Trophoblast cell (in vitro differentiated cells and primary cell): Measurements from ENCODE around the gene ELF3.
"Not testable (repeated sequence)": the region's sequence is repeated elsewhere in the genome, so short reads cannot be mapped to it uniquely, and the experiment has no call there.

Experiments used
- DNase-seq, 2 donors: peaks; one replicate each; pipeline ENCODE4 v3.0.0-alpha.2; 2016
- H2AFZ ChIP-seq: 2 replicates; pipeline ENCODE4 v1.6.1; 2013; ENCODE audit warnings: low read length, moderate library complexity, mild to moderate bottlenecking; ENCODE audit not compliant: insufficient read depth, poor library complexity
- H2AK5ac ChIP-seq: 2 replicates; pipeline ENCODE4 v1.6.1; 2013; ENCODE audit warnings: mild to moderate bottlenecking, low read length
- H2BK120ac ChIP-seq: 2 replicates; pipeline ENCODE4 v1.6.1; 2013; ENCODE audit warnings: low read length, mild to moderate bottlenecking, moderate library complexity; ENCODE audit not compliant: insufficient read depth, poor library complexity
- H2BK12ac ChIP-seq: 2 replicates; pipeline ENCODE4 v1.6.1; 2013; ENCODE audit warnings: mild to moderate bottlenecking, low read length, moderate library complexity
- H2BK5ac ChIP-seq: 2 replicates; pipeline ENCODE4 v1.6.1; 2013; ENCODE audit warnings: low read length, low read depth, moderate library complexity, mild to moderate bottlenecking; ENCODE audit not compliant: poor library complexity
- H3K14ac ChIP-seq: 2 replicates; pipeline ENCODE4 v1.6.1; 2013; ENCODE audit warnings: mild to moderate bottlenecking, low read length
- H3K18ac ChIP-seq: 2 replicates; pipeline ENCODE4 v1.6.1; 2013; ENCODE audit warnings: mild to moderate bottlenecking, low read length
- H3K23ac ChIP-seq: 2 replicates; pipeline ENCODE4 v1.6.1; 2013; ENCODE audit warnings: low read length
- H3K27ac ChIP-seq: 2 replicates; pipeline ENCODE4 v1.5.1; 2013; ENCODE audit warnings: low read depth, mild to moderate bottlenecking, inconsistent platforms, low read length, moderate library complexity
- H3K27me3 ChIP-seq: 2 replicates; pipeline ENCODE4 v1.6.1; 2013; ENCODE audit warnings: inconsistent platforms, mild to moderate bottlenecking, low read length, moderate library complexity; ENCODE audit not compliant: insufficient read depth
- H3K36me3 ChIP-seq, 2 experiments: 1 replicate in 1 of 2; 2 replicates in 1 of 2; pipeline ENCODE4 v1.6.1; 2013; ENCODE audit warnings: low read length in 2 of 2, mild to moderate bottlenecking in 2 of 2, moderate library complexity in 1 of 2; ENCODE audit not compliant: insufficient read depth in 2 of 2, control insufficient read depth in 1 of 2
- H3K4ac ChIP-seq: 2 replicates; pipeline ENCODE4 v1.6.1; 2013; ENCODE audit warnings: low read depth, mild to moderate bottlenecking, low read length, moderate library complexity
- H3K4me1 ChIP-seq, 2 experiments: 1 replicate in 1 of 2; 2 replicates in 1 of 2; pipeline ENCODE4 v1.6.1; 2013; ENCODE audit warnings: low read length in 2 of 2, mild to moderate bottlenecking in 2 of 2, moderate library complexity in 1 of 2; ENCODE audit not compliant: insufficient read depth in 2 of 2, control insufficient read depth in 1 of 2
- H3K4me2 ChIP-seq: 2 replicates; pipeline ENCODE4 v1.6.1; 2013; ENCODE audit warnings: inconsistent platforms, mild to moderate bottlenecking, low read length, moderate library complexity
- H3K4me3 ChIP-seq: 2 replicates; pipeline ENCODE4 v1.5.1; 2013; ENCODE audit warnings: mild to moderate bottlenecking, low read depth, low read length, inconsistent platforms
- H3K79me1 ChIP-seq: one replicate; pipeline ENCODE4 v1.6.1; 2013; ENCODE audit warnings: low read length
- H3K79me2 ChIP-seq: 2 replicates; pipeline ENCODE4 v1.6.1; 2013; ENCODE audit warnings: low read length, mild to moderate bottlenecking; ENCODE audit not compliant: control insufficient read depth, insufficient read depth, poor library complexity
- H3K9ac ChIP-seq: 2 replicates; pipeline ENCODE4 v1.6.1; 2013; ENCODE audit warnings: mild to moderate bottlenecking, low read length
- H3K9me3 ChIP-seq: 2 replicates; pipeline ENCODE4 v1.6.1; 2013; ENCODE audit warnings: low read depth, mild to moderate bottlenecking, control low read depth, inconsistent platforms, low read length; ENCODE audit not compliant: insufficient read depth
- H4K12ac ChIP-seq: 2 replicates; pipeline ENCODE4 v1.6.1; 2013; ENCODE audit warnings: low read depth, mild to moderate bottlenecking, low read length, moderate library complexity
- H4K8ac ChIP-seq: 2 replicates; pipeline ENCODE4 v1.6.1; 2013; ENCODE audit warnings: low read depth, mild to moderate bottlenecking, low read length, moderate library complexity
- H4K91ac ChIP-seq: one replicate; pipeline ENCODE4 v1.6.1; 2013; ENCODE audit warnings: low read depth, mild to moderate bottlenecking, low read length, moderate library complexity
- WGBS: extraction: QIAGEN DNeasy Blood & Tissue Kit; methylation state at CpG from one replicate; pipeline ENCODE4 v1.1.7; 2013; ENCODE audit warnings: missing lambda C conversion rate; ENCODE audit not compliant: insufficient read length, insufficient coverage; ENCODE audit errors: extremely low coverage; 5-methylcytosine and 5-hydroxymethylcytosine counted together

Gene ELF3

DNA sequence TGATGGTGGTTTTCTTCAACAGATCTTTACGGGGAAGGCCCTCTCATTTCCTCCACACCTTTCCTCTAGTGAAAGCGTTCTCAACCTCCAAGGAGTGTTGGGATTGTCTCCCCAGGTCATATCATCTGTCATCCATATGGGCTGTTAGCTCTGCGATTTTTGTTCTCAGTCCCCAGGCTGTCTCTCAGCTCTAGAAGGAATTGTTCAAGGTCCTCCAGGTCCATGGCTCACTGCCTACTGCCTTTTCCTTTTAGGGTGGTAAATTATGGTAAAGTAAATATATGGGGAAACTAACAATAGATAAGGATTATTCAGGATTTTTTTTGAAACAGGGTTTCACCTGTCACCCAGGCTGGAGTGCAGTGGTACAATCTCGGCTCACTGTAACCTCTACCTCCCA, 37.6 kb downstream of the ELF3 start:
- H3K79me1 ChIP-seq = no peaks in the 10 kb centered on the region
- H2AFZ ChIP-seq = no peak overlapping the region
- no peak overlapping the region for H2BK120ac ChIP-seq
- peaks cover 7 to 14% of the 10 kb centered on the region in 2 experiments for H3K4me1 ChIP-seq
- no peak overlapping the region for H3K23ac ChIP-seq
- H3K9ac ChIP-seq = no peak overlapping the region
- no peaks in the 10 kb centered on the region for H3K27me3 ChIP-seq
- no peak overlapping the region for H3K14ac ChIP-seq
- H3K36me3 ChIP-seq = no peaks in the 10 kb centered on the region
- WGBS = no CpG with 5 or more reads among the region's 4 CpGs
- no peak overlapping the region for H3K4ac ChIP-seq
- H4K12ac ChIP-seq = no peak overlapping the region
- no peaks in the 10 kb centered on the region for H3K79me2 ChIP-seq
- H3K9me3 ChIP-seq = no peaks in the 10 kb centered on the region
- DNase-seq = no peak
- H2BK12ac ChIP-seq = no peak overlapping the region
- H3K4me2 ChIP-seq = no peak overlapping the region
- no peak overlapping the region for H4K8ac ChIP-seq
- no peak overlapping the region for H2AK5ac ChIP-seq
- H4K91ac ChIP-seq = no peak overlapping the region
- H2BK5ac ChIP-seq = no peak overlapping the region
- no peak overlapping the region for H3K27ac ChIP-seq
- H3K4me3 ChIP-seq = no peak overlapping the region
- no peak overlapping the region for H3K18ac ChIP-seq

DNA sequence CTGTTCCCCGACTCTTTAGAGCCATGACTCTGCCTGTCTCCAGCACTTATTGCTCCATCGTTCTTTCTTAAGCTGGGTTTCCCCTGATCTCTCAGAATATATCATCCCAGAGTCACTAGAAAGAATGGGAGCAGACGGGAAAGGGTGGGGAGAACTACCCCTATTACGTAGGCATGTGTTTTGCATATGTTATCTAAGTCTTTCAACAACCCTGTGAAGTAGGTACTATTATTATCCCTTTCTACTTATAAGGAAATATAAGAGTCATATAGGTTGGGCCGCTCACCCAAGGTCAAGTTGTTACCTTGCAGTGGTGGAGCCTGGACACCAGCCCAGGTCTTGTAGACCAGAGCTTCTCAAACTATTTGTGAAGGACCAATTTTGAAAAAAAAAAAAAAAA, 38.7 kb downstream of the ELF3 start:
- H4K91ac ChIP-seq = no peak overlapping the region
- DNase-seq = peak in 1 of 2 donors; percentile 31
- H3K27ac ChIP-seq = no peak overlapping the region
- H3K4me2 ChIP-seq = no peak overlapping the region
- no peaks in the 10 kb centered on the region for H3K36me3 ChIP-seq
- H2BK120ac ChIP-seq = no peak overlapping the region
- H2BK12ac ChIP-seq = no peak overlapping the region
- H3K79me2 ChIP-seq = no peaks in the 10 kb centered on the region
- H3K23ac ChIP-seq = no peak overlapping the region
- no peak overlapping the region for H2AFZ ChIP-seq
- no peak overlapping the region for H3K4me3 ChIP-seq
- no peaks in the 10 kb centered on the region for H3K79me1 ChIP-seq
- H3K18ac ChIP-seq = no peak overlapping the region
- no peak overlapping the region for H4K12ac ChIP-seq
- peaks cover 7 to 14% of the 10 kb centered on the region in 2 experiments for H3K4me1 ChIP-seq
- H3K14ac ChIP-seq = no peak overlapping the region
- H3K4ac ChIP-seq = no peak overlapping the region
- H2BK5ac ChIP-seq = no peak overlapping the region
- no peaks in the 10 kb centered on the region for H3K9me3 ChIP-seq
- H3K9ac ChIP-seq = no peak overlapping the region
- H2AK5ac ChIP-seq = no peak overlapping the region
- WGBS = no CpG with 5 or more reads among the region's 5 CpGs
- no peak overlapping the region for H4K8ac ChIP-seq
- no peaks in the 10 kb centered on the region for H3K27me3 ChIP-seq

DNA sequence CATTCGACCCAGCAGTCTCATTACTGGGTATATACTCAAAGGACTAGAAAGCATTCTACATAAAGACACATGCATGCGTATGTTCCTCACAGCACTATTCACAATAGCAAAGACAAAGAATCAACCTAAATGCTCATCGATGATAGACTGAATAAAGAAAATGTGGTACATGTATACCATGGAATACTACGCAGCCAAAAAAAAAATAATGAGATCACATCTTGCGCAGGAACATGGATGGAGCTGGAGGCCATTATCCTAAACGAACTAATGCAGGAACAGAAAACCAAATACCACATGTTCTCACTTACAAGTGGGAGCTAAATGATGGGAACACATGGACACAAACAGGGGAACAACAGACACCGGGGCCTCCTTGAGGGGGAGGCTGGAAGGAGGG, 43.7 kb downstream of the ELF3 start:
- Histone ChIP-seq H3K27ac (no peak overlapping the region), H3K79me2 (peaks cover 1% of the 10 kb centered on the region), H2BK120ac (no peak overlapping the region), H3K14ac (no peak overlapping the region), H3K4ac (no peak overlapping the region), H3K4me2 (no peak overlapping the region), H2BK12ac (no peak overlapping the region), H4K12ac (no peak overlapping the region), H2BK5ac (no peak overlapping the region), H2AFZ (no peak overlapping the region), H3K9ac (no peak overlapping the region), H3K4me1 (peaks cover 13 to 15% of the 10 kb centered on the region in 2 experiments), H3K36me3 (no peaks in the 10 kb centered on the region), H3K9me3 (no peaks in the 10 kb centered on the region), H3K23ac (no peak overlapping the region), H3K18ac (no peak overlapping the region), H4K91ac (no peak overlapping the region), H3K4me3 (no peak overlapping the region), H4K8ac (no peak overlapping the region), H2AK5ac (no peak overlapping the region), H3K27me3 (no peaks in the 10 kb centered on the region), H3K79me1 (peaks cover 9% of the 10 kb centered on the region)
- WGBS = no CpG with 5 or more reads among the region's 7 CpGs
- no peak for DNase-seq

DNA sequence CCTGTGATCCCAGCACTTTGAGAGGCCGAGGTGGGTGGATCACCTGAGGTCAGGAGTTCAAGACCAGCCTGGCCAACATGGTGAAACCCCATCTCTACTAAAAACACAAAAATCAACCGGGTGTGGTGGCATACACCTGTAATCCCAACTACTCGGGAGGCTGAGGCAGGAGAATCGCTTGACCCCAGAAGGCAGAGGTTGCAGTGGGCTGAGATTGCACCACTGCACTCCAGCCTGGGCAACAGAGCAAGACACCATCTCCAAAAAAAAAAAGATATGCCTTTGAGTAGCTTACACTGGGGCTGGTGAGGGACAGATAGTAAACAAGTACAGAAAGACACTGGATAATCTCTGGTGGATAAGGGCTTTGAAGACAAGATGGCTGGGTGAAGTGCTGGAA, 44.3 kb downstream of the ELF3 start:
- not testable (repeated sequence) for H2AK5ac ChIP-seq, H3K79me1 ChIP-seq, H4K8ac ChIP-seq, H2BK12ac ChIP-seq, H3K79me2 ChIP-seq, H3K4me3 ChIP-seq, H3K14ac ChIP-seq, H3K18ac ChIP-seq, H2BK5ac ChIP-seq, H3K27ac ChIP-seq, DNase-seq, H3K27me3 ChIP-seq, H2AFZ ChIP-seq, H4K91ac ChIP-seq, H3K23ac ChIP-seq, H3K36me3 ChIP-seq, H3K9ac ChIP-seq, H3K4ac ChIP-seq, H2BK120ac ChIP-seq, H3K9me3 ChIP-seq, H4K12ac ChIP-seq, H3K4me2 ChIP-seq
- H3K4me1 ChIP-seq = peaks cover 13 to 15% of the 10 kb centered on the region in 2 experiments
- WGBS = no CpG with 5 or more reads among the region's 4 CpGs
